ENCODE results near the gene ZFR2. TPM values are rescaled to one million over a fixed set of nuclear protein-coding genes. Genes with fewer than 3 reads are reported as not detected.

ZFR2 gene
- total RNA-seq, 2 donors from 2014 or later, result 0.56 TPM; not detected in 1

GRCh38 chr19:3800996-3801395, 67.8 kb downstream of the ZFR2 start:
- Mint-ChIP-seq H3K36me3 (ENCODE audit: insufficient read depth in 2 of 2) (peaks cover 7% of the 10 kb centered on the region in 2 donors), H3K27ac (no peak overlapping the region), H3K9me3 (peaks cover 6% of the 10 kb centered on the region in 2 donors), H3K27me3 (ENCODE audit: low read depth) (no peaks in the 10 kb centered on the region), H3K4me1 (ENCODE audit: low read depth) (peaks cover 32% of the 10 kb centered on the region), H3K4me3 (peak overlapping the region; percentile 66 to 72)
- DNase-seq (no peak), ATAC-seq (replicated peaks in 1 of 2) (no peak)

GRCh38 chr19:3798137-3798536, 70.7 kb downstream of the ZFR2 start:
- Mint-ChIP-seq H3K27me3 (ENCODE audit: low read depth) (no peaks in the 10 kb centered on the region), H3K4me3 (peak overlapping the region; percentile 15 to 45), H3K4me1 (ENCODE audit: low read depth) (peaks cover 32% of the 10 kb centered on the region), H3K9me3 (peaks cover 6% of the 10 kb centered on the region in 2 donors), H3K27ac (peak overlapping the region; percentile 0), H3K36me3 (ENCODE audit: insufficient read depth in 2 of 2) (peaks cover 7% of the 10 kb centered on the region in 2 donors)
- DNase-seq (peak in 1 of 2 donors; percentile 40), ATAC-seq (replicated peaks in 1 of 2) (peak; percentile 79 to 82)

- peaks cover 27% of the 10 kb centered on the region for H3K4me1 Mint-ChIP-seq (ENCODE audit: low read depth)
- no peaks in the 10 kb centered on the region for H3K27me3 Mint-ChIP-seq (ENCODE audit: low read depth)
- peaks cover 8% of the 10 kb centered on the region in 2 donors for H3K9me3 Mint-ChIP-seq
- no peak overlapping the region for H3K27ac Mint-ChIP-seq
- no peak overlapping the region for H3K4me3 Mint-ChIP-seq
- no peak for DNase-seq
- H3K36me3 Mint-ChIP-seq (ENCODE audit: insufficient read depth in 2 of 2), result peaks cover 7 to 8% of the 10 kb centered on the region in 2 donors
- no peak for ATAC-seq (replicated peaks in 1 of 2)
These were observed 72.5 kb downstream of the ZFR2 start for GRCh38 chr19:3796358-3796757.

DNA sequence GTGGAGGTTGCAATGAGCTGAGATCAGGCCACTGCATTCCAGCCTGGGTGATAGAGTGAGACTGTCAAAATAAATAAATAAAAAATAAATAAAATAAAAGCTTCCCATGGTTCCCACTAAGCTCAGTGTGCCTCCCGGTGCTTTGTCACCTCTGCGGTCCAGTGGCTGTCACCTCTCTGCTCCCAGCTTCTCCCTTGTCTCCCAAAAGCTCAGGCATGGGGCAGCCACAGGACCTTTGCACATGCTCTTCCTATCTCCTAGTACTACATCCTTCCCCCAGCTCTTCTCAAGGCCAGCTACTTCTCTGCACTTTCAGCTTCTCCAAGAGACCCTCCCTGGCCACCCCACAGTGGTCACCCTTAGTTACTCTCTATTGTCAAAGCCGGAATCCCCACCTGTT, 75.0 kb downstream of the ZFR2 start:
- DNase-seq (no peak), ATAC-seq (replicated peaks in 1 of 2) (no peak)
- Mint-ChIP-seq H3K4me1 (ENCODE audit: low read depth) (peaks cover 15% of the 10 kb centered on the region), H3K36me3 (ENCODE audit: insufficient read depth in 2 of 2) (peaks cover 7 to 8% of the 10 kb centered on the region in 2 donors), H3K27ac (no peak overlapping the region), H3K27me3 (ENCODE audit: low read depth) (no peaks in the 10 kb centered on the region), H3K9me3 (peaks cover 8% of the 10 kb centered on the region in 2 donors), H3K4me3 (no peak overlapping the region)

DNA sequence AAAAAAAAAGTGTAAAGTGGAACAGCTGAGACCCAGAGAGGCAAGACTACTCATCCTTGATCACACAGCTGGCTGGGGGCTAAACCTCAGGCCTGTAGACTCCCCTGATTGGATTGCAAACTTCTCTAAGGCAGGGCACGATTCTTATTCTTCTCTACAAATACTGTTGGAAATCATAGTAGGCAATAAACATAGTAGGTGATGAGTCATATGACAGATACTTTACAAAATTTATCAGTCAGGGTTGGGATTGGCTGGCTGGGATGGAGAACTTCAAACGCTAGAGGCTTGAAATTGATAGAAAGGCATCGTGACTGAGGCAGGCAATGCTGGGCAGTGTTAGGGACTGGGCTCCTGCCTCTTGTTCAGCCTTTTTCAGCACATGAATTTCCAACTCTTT, 76.7 kb downstream of the ZFR2 start:
- ATAC-seq (replicated peaks in 1 of 2) (no peak), DNase-seq (no peak)
- Mint-ChIP-seq H3K36me3 (ENCODE audit: insufficient read depth in 2 of 2) (peaks cover 5 to 8% of the 10 kb centered on the region in 2 donors), H3K27me3 (ENCODE audit: low read depth) (no peaks in the 10 kb centered on the region), H3K27ac (no peak overlapping the region), H3K9me3 (peaks cover 8% of the 10 kb centered on the region in 2 donors), H3K4me3 (no peak overlapping the region), H3K4me1 (ENCODE audit: low read depth) (peaks cover 7% of the 10 kb centered on the region)

DNA sequence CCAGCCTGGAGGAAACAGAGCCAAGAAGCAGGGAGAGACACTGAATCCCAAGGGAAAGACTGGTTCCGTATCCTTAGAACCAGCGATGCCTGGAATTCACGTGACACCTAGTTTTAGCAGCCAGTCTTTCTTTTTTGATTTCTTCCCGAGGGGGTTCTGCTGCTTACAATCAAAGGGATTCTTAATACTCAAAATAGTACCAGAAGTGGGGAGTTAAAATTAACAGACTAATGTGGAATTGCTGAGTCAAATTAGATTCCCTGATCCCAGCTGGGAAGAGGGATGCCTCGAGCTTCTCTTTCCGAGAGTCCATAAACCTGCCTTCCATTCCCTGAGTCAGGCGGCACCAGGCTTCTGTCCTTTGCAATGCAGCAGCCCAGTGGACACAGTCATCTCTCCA, 77.9 kb downstream of the ZFR2 start:
- no peak overlapping the region for H3K27ac Mint-ChIP-seq
- H3K4me3 Mint-ChIP-seq, result no peak overlapping the region
- peaks cover 7% of the 10 kb centered on the region for H3K4me1 Mint-ChIP-seq (ENCODE audit: low read depth)
- no peak for DNase-seq
- peaks cover 1 to 2% of the 10 kb centered on the region in 2 donors for H3K9me3 Mint-ChIP-seq
- ATAC-seq (replicated peaks in 1 of 2), result no peak
- H3K27me3 Mint-ChIP-seq (ENCODE audit: low read depth), result no peaks in the 10 kb centered on the region
- peaks cover 0 to 2% of the 10 kb centered on the region in 2 donors for H3K36me3 Mint-ChIP-seq (ENCODE audit: insufficient read depth in 2 of 2)

- Mint-ChIP-seq H3K9me3 (peaks cover 1 to 2% of the 10 kb centered on the region in 2 donors), H3K4me1 (ENCODE audit: low read depth) (peaks cover 7% of the 10 kb centered on the region), H3K27me3 (ENCODE audit: low read depth) (no peaks in the 10 kb centered on the region), H3K4me3 (no peak overlapping the region), H3K27ac (no peak overlapping the region), H3K36me3 (ENCODE audit: insufficient read depth in 2 of 2) (peaks cover 0 to 2% of the 10 kb centered on the region in 2 donors)
- ATAC-seq (replicated peaks in 1 of 2) (no peak), DNase-seq (no peak)
These were observed 78.6 kb downstream of the ZFR2 start for GRCh38 chr19:3790209-3790734.

- DNase-seq (no peak), ATAC-seq (replicated peaks in 1 of 2) (no peak)
- H3K4me3 Mint-ChIP-seq, result peak overlapping the region in 1 of 2 donors; percentile 42
- H3K36me3 Mint-ChIP-seq (ENCODE audit: insufficient read depth in 2 of 2), result peaks cover 0 to 4% of the 10 kb centered on the region in 2 donors
- peaks cover 1 to 2% of the 10 kb centered on the region in 2 donors for H3K9me3 Mint-ChIP-seq
- no peak overlapping the region for H3K27ac Mint-ChIP-seq
- peaks cover 15% of the 10 kb centered on the region for H3K4me1 Mint-ChIP-seq (ENCODE audit: low read depth)
- no peaks in the 10 kb centered on the region for H3K27me3 Mint-ChIP-seq (ENCODE audit: low read depth)
These were observed 79.7 kb downstream of the ZFR2 start for GRCh38 chr19:3788996-3789778.

DNA sequence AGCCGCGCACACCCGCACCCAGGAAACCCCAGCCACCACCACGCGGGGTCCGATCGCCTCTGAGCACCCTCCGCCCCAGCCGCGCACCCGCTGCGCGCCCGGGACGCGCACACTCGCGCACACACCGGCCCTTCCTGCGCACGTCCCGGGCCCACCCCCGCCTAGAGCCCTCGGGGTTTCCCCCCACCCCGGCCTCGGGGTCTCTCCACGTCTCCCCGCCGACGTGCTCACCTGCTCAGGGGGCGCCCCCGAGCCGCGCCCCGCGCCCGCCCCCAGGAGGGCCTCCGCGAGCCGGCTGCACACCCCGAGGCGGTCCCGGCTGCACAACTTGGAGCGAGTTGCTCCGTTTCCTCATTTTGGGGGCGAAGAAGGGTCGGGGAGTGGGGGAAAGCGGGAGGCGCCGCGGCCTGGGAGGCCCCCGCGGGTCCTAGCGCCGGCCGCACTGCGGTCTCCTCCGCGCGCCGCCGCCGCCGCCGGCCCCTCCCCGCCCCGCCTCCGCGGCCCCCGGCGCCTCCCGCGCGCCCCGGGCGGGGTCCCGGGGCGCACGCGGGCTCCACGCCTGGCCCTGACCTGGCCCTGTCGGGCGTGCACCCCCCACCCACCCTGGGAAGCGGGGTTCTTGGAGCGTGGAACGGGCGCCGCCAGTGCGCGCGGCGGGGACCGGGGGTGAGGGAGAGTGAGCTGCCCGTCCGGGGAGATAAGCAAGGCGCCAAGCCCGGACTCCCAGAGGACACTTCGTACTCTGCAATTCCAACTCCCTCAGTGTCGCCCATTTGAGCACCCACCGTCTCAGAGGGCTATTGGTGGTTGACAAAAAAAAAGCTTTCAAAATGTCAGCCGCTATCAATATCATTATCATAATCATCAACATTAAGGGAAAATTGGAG, 82.7 kb downstream of the ZFR2 start, which contains the start of gene MATK:
Gene MATK (minus strand): TSS at position 444 of the 887 bp plus-strand sequence. CDS start 1,246 bp downstream, outside the sequence.
- H3K4me3 Mint-ChIP-seq, result peak within 1 kb of the TSS; percentile 76 to 82
- H3K4me1 Mint-ChIP-seq (ENCODE audit: low read depth), result peaks cover 15% of the 10 kb centered on the region
- DNase-seq (peak; percentile 26 to 42), ATAC-seq (replicated peaks in 1 of 2) (peak; percentile 64 to 73)
- no peak within 1 kb of the TSS for H3K27ac Mint-ChIP-seq
- H3K9me3 Mint-ChIP-seq, result peaks cover 5 to 9% of the 10 kb centered on the region in 2 donors
- no peaks in the 10 kb centered on the region for H3K27me3 Mint-ChIP-seq (ENCODE audit: low read depth)
- H3K36me3 Mint-ChIP-seq (ENCODE audit: insufficient read depth in 2 of 2), result peaks cover 11% of the 10 kb centered on the region in 2 donors

- ATAC-seq (replicated peaks in 1 of 2) (peak; percentile 31 to 39), DNase-seq (peak in 1 of 2 donors; percentile 19)
- no peaks in the 10 kb centered on the region for H3K27me3 Mint-ChIP-seq (ENCODE audit: low read depth)
- H3K4me3 Mint-ChIP-seq, result peak overlapping the region; percentile 76 to 82
- H3K27ac Mint-ChIP-seq, result no peak overlapping the region
- H3K36me3 Mint-ChIP-seq (ENCODE audit: insufficient read depth in 2 of 2), result peaks cover 11 to 13% of the 10 kb centered on the region in 2 donors
- H3K9me3 Mint-ChIP-seq, result peaks cover 5 to 9% of the 10 kb centered on the region in 2 donors
- peaks cover 15% of the 10 kb centered on the region for H3K4me1 Mint-ChIP-seq (ENCODE audit: low read depth)
These were observed 83.3 kb downstream of the ZFR2 start for GRCh38 chr19:3785451-3785937.

GRCh38 chr19:3784607-3785450, 84.0 kb downstream of the ZFR2 start:
- peaks cover 11 to 13% of the 10 kb centered on the region in 2 donors for H3K36me3 Mint-ChIP-seq (ENCODE audit: insufficient read depth in 2 of 2)
- DNase-seq, result no peak
- H3K4me3 Mint-ChIP-seq, result peak overlapping the region; percentile 76 to 82
- no peak for ATAC-seq (replicated peaks in 1 of 2)
- peaks cover 15% of the 10 kb centered on the region for H3K4me1 Mint-ChIP-seq (ENCODE audit: low read depth)
- H3K27ac Mint-ChIP-seq, result peak overlapping the region; percentile 16
- H3K27me3 Mint-ChIP-seq (ENCODE audit: low read depth), result no peaks in the 10 kb centered on the region
- H3K9me3 Mint-ChIP-seq, result peaks cover 5 to 9% of the 10 kb centered on the region in 2 donors
